ENCODE results near the gene PTX4.

DNA sequence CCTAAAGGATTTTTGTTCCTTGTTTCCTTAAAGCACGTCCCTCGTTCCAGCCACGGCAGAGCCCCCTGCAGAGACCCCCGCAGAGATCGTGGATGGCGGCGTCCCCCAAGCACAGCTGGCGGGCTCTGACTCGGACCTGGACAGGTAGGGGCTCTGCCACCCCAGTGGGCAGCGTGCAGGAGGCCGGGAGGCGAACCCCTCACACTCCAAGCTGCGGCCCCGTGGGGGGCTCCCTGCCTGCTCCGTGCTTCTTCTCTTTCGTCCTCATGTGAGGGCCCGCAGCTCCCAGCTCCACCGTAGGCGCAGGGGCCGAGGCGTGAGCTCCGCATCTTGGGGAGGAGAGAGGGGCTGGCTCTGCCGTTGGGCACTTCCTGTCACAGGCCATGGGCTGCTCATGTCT lies 12.9 kb upstream of the PTX4 start:
- TF ChIP-seq, protein P1, sequence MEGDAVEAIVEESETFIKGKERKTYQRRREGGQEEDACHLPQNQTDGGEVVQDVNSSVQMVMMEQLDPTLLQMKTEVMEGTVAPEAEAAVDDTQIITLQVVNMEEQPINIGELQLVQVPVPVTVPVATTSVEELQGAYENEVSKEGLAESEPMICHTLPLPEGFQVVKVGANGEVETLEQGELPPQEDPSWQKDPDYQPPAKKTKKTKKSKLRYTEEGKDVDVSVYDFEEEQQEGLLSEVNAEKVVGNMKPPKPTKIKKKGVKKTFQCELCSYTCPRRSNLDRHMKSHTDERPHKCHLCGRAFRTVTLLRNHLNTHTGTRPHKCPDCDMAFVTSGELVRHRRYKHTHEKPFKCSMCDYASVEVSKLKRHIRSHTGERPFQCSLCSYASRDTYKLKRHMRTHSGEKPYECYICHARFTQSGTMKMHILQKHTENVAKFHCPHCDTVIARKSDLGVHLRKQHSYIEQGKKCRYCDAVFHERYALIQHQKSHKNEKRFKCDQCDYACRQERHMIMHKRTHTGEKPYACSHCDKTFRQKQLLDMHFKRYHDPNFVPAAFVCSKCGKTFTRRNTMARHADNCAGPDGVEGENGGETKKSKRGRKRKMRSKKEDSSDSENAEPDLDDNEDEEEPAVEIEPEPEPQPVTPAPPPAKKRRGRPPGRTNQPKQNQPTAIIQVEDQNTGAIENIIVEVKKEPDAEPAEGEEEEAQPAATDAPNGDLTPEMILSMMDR (optimal IDR thresholded peaks at IDR 0.05 in 1 of 3, IDR thresholded peaks at IDR 0.05 in 1 of 3, conservative IDR thresholded peaks at IDR 0.05 in 1 of 3; ENCODE audit: extremely low read depth in 1 of 3, insufficient read depth in 2 of 3, low read length in 3 of 3), result no peak
- TF ChIP-seq EZH2 (IDR thresholded peaks at IDR 0.05; ENCODE audit: low read length), result no peak

Measured in keratinocyte (primary cell).